ENCODE data around the gene DLG5.

DNA sequence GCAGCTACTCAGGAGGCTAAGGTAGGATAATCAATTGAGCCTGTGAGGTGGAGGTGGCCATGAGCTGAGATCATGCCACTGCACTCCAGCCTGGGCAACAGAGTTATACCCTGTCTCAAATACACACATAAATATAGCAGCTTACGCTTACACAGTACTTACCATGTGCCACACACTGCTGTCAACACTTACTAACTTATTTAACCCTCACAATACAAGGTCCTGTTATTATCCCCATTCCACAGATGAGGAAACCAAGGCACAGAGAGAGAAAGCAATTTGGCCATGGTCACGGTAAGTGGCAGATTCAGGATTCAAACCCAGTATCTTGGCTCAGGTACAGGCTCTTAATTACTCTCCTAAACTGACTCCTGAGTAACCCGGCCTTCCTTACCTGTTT, 19.1 kb downstream of the DLG5 start:
- TF ChIP-seq, protein P1, sequence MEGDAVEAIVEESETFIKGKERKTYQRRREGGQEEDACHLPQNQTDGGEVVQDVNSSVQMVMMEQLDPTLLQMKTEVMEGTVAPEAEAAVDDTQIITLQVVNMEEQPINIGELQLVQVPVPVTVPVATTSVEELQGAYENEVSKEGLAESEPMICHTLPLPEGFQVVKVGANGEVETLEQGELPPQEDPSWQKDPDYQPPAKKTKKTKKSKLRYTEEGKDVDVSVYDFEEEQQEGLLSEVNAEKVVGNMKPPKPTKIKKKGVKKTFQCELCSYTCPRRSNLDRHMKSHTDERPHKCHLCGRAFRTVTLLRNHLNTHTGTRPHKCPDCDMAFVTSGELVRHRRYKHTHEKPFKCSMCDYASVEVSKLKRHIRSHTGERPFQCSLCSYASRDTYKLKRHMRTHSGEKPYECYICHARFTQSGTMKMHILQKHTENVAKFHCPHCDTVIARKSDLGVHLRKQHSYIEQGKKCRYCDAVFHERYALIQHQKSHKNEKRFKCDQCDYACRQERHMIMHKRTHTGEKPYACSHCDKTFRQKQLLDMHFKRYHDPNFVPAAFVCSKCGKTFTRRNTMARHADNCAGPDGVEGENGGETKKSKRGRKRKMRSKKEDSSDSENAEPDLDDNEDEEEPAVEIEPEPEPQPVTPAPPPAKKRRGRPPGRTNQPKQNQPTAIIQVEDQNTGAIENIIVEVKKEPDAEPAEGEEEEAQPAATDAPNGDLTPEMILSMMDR (IDR thresholded peaks at IDR 0.05) = no peak
- TF ChIP-seq POLR2AphosphoS5 (IDR thresholded peaks at IDR 0.05) (no peak), POLR2A (IDR thresholded peaks at IDR 0.05) (no peak), EP300 (IDR thresholded peaks at IDR 0.05) (no peak)

Data from suprapubic skin (tissue), 4 donors.